Tracheal epithelial cell (primary cell): ENCODE measurements around the gene HNRNPCL2. TPM values are rescaled to one million over a fixed set of nuclear protein-coding genes. Genes with fewer than 3 reads are reported as not detected.

Source experiments
- total RNA-seq: library from RNA; depleted of rRNA; stranded (reverse); fragments of >200 nt; gene quantifications from 2 replicates; pipeline ENCODE4 v1.2.1, GENCODE V29; 2014

Gene HNRNPCL2
- not detected in 2 replicates for total RNA-seq

DNA sequence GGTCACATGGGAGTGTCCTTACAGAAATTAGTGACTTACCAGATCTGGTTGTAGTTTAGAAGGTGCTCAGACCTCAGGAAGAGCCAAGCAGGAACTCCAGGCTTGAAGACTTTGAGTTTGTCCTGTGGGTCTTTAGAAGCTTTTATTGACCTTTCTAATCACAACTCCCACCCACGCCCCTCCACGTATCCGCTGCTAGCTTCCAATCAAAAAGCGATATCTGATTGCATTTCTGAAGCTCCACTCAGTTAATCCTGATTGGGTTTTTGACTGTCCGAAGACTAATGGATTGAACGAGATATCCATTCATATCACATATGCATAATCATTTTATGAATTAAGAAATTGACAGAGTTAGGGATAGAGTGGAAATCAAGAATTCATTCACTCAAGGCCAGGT lies at the start of gene HNRNPCL2:
HNRNPCL2 (minus strand) TSS at position 101 of the 400 bp plus-strand sequence. CDS start 454 bp downstream, outside the sequence.

GRCh38 chr1:13165531-13165930 lies 48.9 kb upstream of the HNRNPCL2 start, which contains the start of gene HNRNPCL4:
Gene HNRNPCL4 (minus strand): TSS chr1:13165631. CDS start chr1:13165467, 164 bp downstream.

GRCh38 chr1:13155909-13156308 lies 39.3 kb upstream of the HNRNPCL2 start, which contains the start of gene PRAMEF26:
Gene PRAMEF26 (minus strand): TSS chr1:13156009. CDS start chr1:13153095, 2,914 bp downstream.

GRCh38 chr1:13070474-13070873 lies 46.2 kb downstream of the HNRNPCL2 start, which contains the start of gene PRAMEF25:
Gene PRAMEF25 (plus strand): TSS chr1:13070774. CDS start chr1:13073694, 2,920 bp downstream.

Other genes with a start within 250 kb of the HNRNPCL2 start
- not detected in 2 replicates for gene PRAMEF4, start 230.7 kb downstream of the HNRNPCL2 start, total RNA-seq
- gene PRAMEF10, start 218.6 kb downstream of the HNRNPCL2 start, total RNA-seq = not detected in 2 replicates
- gene PRAMEF7, start 200.2 kb downstream of the HNRNPCL2 start, total RNA-seq = not detected in 2 replicates
- gene PRAMEF6, start 169.3 kb downstream of the HNRNPCL2 start, total RNA-seq = not detected in 2 replicates
- not detected in 2 replicates for gene PRAMEF27, start 60.3 kb downstream of the HNRNPCL2 start, total RNA-seq
- not detected in 2 replicates for gene HNRNPCL3, start 56.1 kb downstream of the HNRNPCL2 start, total RNA-seq
- gene PRAMEF25, start 46.1 kb downstream of the HNRNPCL2 start, total RNA-seq = not detected in 2 replicates
- gene PRAMEF26, start 39.2 kb upstream of the HNRNPCL2 start, total RNA-seq = not detected in 2 replicates
- not detected in 2 replicates for gene HNRNPCL4, start 48.8 kb upstream of the HNRNPCL2 start, total RNA-seq
- not detected in 2 replicates for gene PRAMEF9, start 55.0 kb upstream of the HNRNPCL2 start, total RNA-seq
- not detected in 2 replicates for gene PRAMEF13, start 84.6 kb upstream of the HNRNPCL2 start, total RNA-seq
- gene PRAMEF18, start 109.3 kb upstream of the HNRNPCL2 start, total RNA-seq = not detected in 2 replicates
- not detected in 2 replicates for gene PRAMEF5, start 137.3 kb upstream of the HNRNPCL2 start, total RNA-seq
- gene PRAMEF8, start 168.3 kb upstream of the HNRNPCL2 start, total RNA-seq = not detected in 2 replicates
- gene PRAMEF33, start 186.7 kb upstream of the HNRNPCL2 start, total RNA-seq = not detected in 2 replicates
- gene PRAMEF15, start 198.7 kb upstream of the HNRNPCL2 start, total RNA-seq = not detected in 2 replicates
- not detected in 2 replicates for gene PRAMEF14, start 230.3 kb upstream of the HNRNPCL2 start, total RNA-seq